Heart right ventricle (tissue), 16 donors: Measurements from ENCODE around the gene DENND1C. TPM values are rescaled to one million over a fixed set of nuclear protein-coding genes. Genes with fewer than 3 reads are reported as not detected.

Experiments used
- ATAC-seq, 8 donors: fragments of 200-7000 bp; cut with Tn5 transposase; one replicate each; pipeline ENCODE4 v1.9.1; 2020; ENCODE audit warnings: mild to moderate bottlenecking in 8 of 8, moderate library complexity in 8 of 8, moderate number of reproducible peaks in 1 of 8
- DNase-seq, 2 donors: peaks; one replicate each; pipeline ENCODE4 v3.0.0-alpha.2; 2020
- H3K27ac ChIP-seq, 10 donors: fragments of 200-600 bp; sonication (generic) in 2 of 10; one replicate each; pipeline versions ENCODE4 v1.5.0 to v1.8.0; 2020 to 2022; ENCODE audit warnings: mild to moderate bottlenecking in 3 of 10
- H3K27me3 ChIP-seq, 7 donors: fragments of 200-600 bp; one replicate each; pipeline ENCODE4 v1.8.0; 2021 to 2022; ENCODE audit warnings: mild to moderate bottlenecking in 2 of 7
- H3K36me3 ChIP-seq, 9 donors: fragments of 200-600 bp; sonication (generic) in 1 of 9; one replicate each; pipeline versions ENCODE4 v1.5.0 to v1.8.0; 2020 to 2022; ENCODE audit warnings: mild to moderate bottlenecking in 2 of 9
- H3K4me1 ChIP-seq, 9 donors: fragments of 200-600 bp; sonication (generic) in 1 of 9; one replicate each; pipeline versions ENCODE4 v1.5.0 to v1.8.0; 2020 to 2022; ENCODE audit warnings: mild to moderate bottlenecking in 4 of 9
- H3K4me3 ChIP-seq, 10 donors: fragments of 200-600 bp; sonication (generic) in 2 of 10; one replicate each; pipeline versions ENCODE4 v1.5.0 to v1.8.0; 2020 to 2022; ENCODE audit warnings: mild to moderate bottlenecking in 7 of 10, moderate library complexity in 2 of 10
- H3K9me3 ChIP-seq, 11 donors: fragments of 200-600 bp in 10 of 11; sonication (generic) in 2 of 11; one replicate each; pipeline versions ENCODE4 v1.5.0 to v1.8.0; 2013 to 2022; ENCODE audit warnings: mild to moderate bottlenecking in 2 of 11, control low read depth in 1 of 11, moderate library complexity in 1 of 11
- CTCF ChIP-seq, 9 donors: fragments of 200-600 bp; sonication (generic) in 2 of 9; IDR thresholded peaks; one replicate each; pipeline versions ENCODE4 v1.5.0 to v1.8.0; 2021 to 2022; ENCODE audit warnings: antibody characterized with exemption in 9 of 9, mild to moderate bottlenecking in 5 of 9, moderate library complexity in 1 of 9
- WGBS, 2 donors: extraction: QIAGEN DNeasy Blood & Tissue Kit; methylation state at CpG; one replicate each; pipeline ENCODE4 v1.1.7; 2013; ENCODE audit warnings: inconsistent platforms in 1 of 2; 5-methylcytosine and 5-hydroxymethylcytosine counted together
- intact Hi-C, 10 donors: fragments of 100-400 bp; cut with DNase I; formaldehyde crosslinking; loops; one replicate each; pipeline versions ENCODE4 v1.11.1 to v1.14.2; 2022
- polyA plus RNA-seq, 2 donors: library from polyadenylated mRNA; stranded (reverse); fragments of 200-250 nt; gene quantifications; one replicate each; pipeline ENCODE4 v1.2.3, GENCODE V29; 2013
- total RNA-seq, 10 donors: library from RNA; stranded (reverse); fragmentation: NEBNext Ultra II Directional in 3 of 10; extraction: Animal tissue kit (Norgen Biotek cat#: 25700) in 3 of 10; gene quantifications; one replicate each; pipeline versions ENCODE4 v1.2.1 to v1.2.4, GENCODE V29; 2021 to 2023
- donor health status: Arrhythmogenic right ventricular cardiomyopathy.
- donor health status: ischemic (EF 13 %, LVEDD 7.1; RV severe dilation, severe dysfunction).
- donor health status: healthy with polysubstance abuse.
- donor health status: DM: no; HTN: yes; CAD: no.
- donor health status: DM: no; HTN: no; CAD: no.
- donor health status: ischemic (EF 25% LVEDD 6.9; RV normal size, moderate dysfunction).
- donor health status: ischemic (EF 25% LVEDD 5.7; RV mildly dilated, moderate dysfunction).
- donor health status: healthy.
- donor health status: DM: yes; HTN: yes; CAD: no.
- donor health status: Ischemic cardiomyopathy.
- donor health status: ischemic (EF 35%, LVEDD 5.7; RV mildly dilated, moderate dysfunction).
- donor health status: nonischemic (EF 11% LVEDD 7.7; RV severe dilation, severe dysfunction).
- donor health status: DM: yes; HTN: yes; CAD: no.
- donor health status: PGD.
- donor health status: ischemic (EF 29% LVEDD 5.4; RV normal size, mild dysfunction).
- donor health status: nonischemic (EF 23%, LVEDD 6.1; RV moderate dilation, normal function).

The DENND1C gene
- total and polyA plus RNA-seq, 12 donors = 0.09 to 4.0 (median 0.69) TPM

- peak overlapping the region; percentile 48 to 73 (median 62) for H3K4me3 ChIP-seq
- WGBS, 2 donors = 0 to 1% methylated on average over 38 of the region's 38 CpGs
- no peaks in the 10 kb centered on the region for H3K36me3 ChIP-seq
- peaks cover 0 to 13% (median 9%) of the 10 kb centered on the region in 7 donors for H3K27me3 ChIP-seq
- H3K27ac ChIP-seq = peak overlapping the region in 9 of 10 donors; percentile 33 to 77 (median 54)
- no peaks in the 10 kb centered on the region for H3K9me3 ChIP-seq
- peak in 8 of 9 donors; percentile 87 to 98 (median 96) for TF ChIP-seq CTCF (IDR thresholded peaks at IDR 0.05)
- peaks cover 0 to 31% (median 12%) of the 10 kb centered on the region in 9 donors for H3K4me1 ChIP-seq
- DNase-seq = peak; percentile 87 to 94
- intact Hi-C loops = loop anchor here (1.0 to 10.0 kb wide), 11 partner anchors 116 to 348 kb away; partner anchors contain the start of genes GPR108 (in 4 of the 10) and TRIP10 (in 3 of the 10)
- peak; percentile 90 to 98 (median 94) for ATAC-seq
These were observed 35.2 kb upstream of the DENND1C start for GRCh38 chr19:6516659-6517291.

- peaks cover 0 to 31% (median 12%) of the 10 kb centered on the region in 9 donors for H3K4me1 ChIP-seq
- H3K9me3 ChIP-seq = no peaks in the 10 kb centered on the region
- no peak for TF ChIP-seq CTCF (IDR thresholded peaks at IDR 0.05)
- peaks cover 0 to 13% (median 7%) of the 10 kb centered on the region in 7 donors for H3K27me3 ChIP-seq
- no peaks in the 10 kb centered on the region for H3K36me3 ChIP-seq
- 2% methylated on average over 21 to 26 of the region's 26 CpGs for WGBS, 2 donors
- H3K27ac ChIP-seq = peak overlapping the region in 9 of 10 donors; percentile 33 to 77 (median 54)
- ATAC-seq = peak; percentile 87 to 95 (median 90)
- H3K4me3 ChIP-seq = peak overlapping the region; percentile 48 to 73 (median 62)
- intact Hi-C loops = loop anchor here (1.0 to 10.0 kb wide), 10 partner anchors 116 to 349 kb away; partner anchors contain the start of genes GPR108 (in 4 of the 10) and TRIP10 (in 3 of the 10)
- peak; percentile 91 to 93 for DNase-seq
These were observed 34.6 kb upstream of the DENND1C start for GRCh38 chr19:6516018-6516658.

- H3K4me1 ChIP-seq = peaks cover 0 to 31% (median 12%) of the 10 kb centered on the region in 9 donors
- WGBS, 2 donors = 88 to 89% methylated on average over 15 of the region's 15 CpGs
- no peaks in the 10 kb centered on the region for H3K36me3 ChIP-seq
- no peak overlapping the region for H3K4me3 ChIP-seq
- DNase-seq (no peak), ATAC-seq (no peak)
- H3K9me3 ChIP-seq = no peaks in the 10 kb centered on the region
- intact Hi-C loops = loop anchor here in 9 of 10 donors (5.0 to 10.0 kb wide), 6 partner anchors 117 to 350 kb away; partner anchors contain the start of genes GPR108 (in 3 of the 9) and TRIP10 (in 3 of the 9)
- no peak for TF ChIP-seq CTCF (IDR thresholded peaks at IDR 0.05)
- H3K27me3 ChIP-seq = peaks cover 0 to 15% (median under 1%) of the 10 kb centered on the region in 7 donors
- H3K27ac ChIP-seq = no peak overlapping the region
These were observed 33.4 kb upstream of the DENND1C start for GRCh38 chr19:6514926-6515544.

- DNase-seq (no peak), ATAC-seq (no peak)
- 70 to 71% methylated on average over 9 of the region's 9 CpGs for WGBS, 2 donors
- Histone ChIP-seq H3K4me1 (peaks cover 0 to 31% (median 12%) of the 10 kb centered on the region in 9 donors), H3K4me3 (no peak overlapping the region), H3K36me3 (no peaks in the 10 kb centered on the region), H3K9me3 (no peaks in the 10 kb centered on the region), H3K27ac (no peak overlapping the region), H3K27me3 (peaks cover 0 to 6% (median 0%) of the 10 kb centered on the region in 7 donors)
- TF ChIP-seq CTCF (IDR thresholded peaks at IDR 0.05) = no peak
- intact Hi-C loops = loop anchor here in 4 of 10 donors (10.0 kb wide), 3 partner anchors 221 to 351 kb away; partner anchors contain the start of genes GPR108 (in 2 of the 4) and TRIP10 (in 2 of the 4)
These were observed 32.5 kb upstream of the DENND1C start for GRCh38 chr19:6514089-6514488.
